Measurements from ENCODE around the gene PLCB1. TPM values are rescaled to one million over a fixed set of nuclear protein-coding genes. Genes with fewer than 3 reads are reported as not detected.

The PLCB1 gene
- total RNA-seq, 1 donor from 2014 or later: 10.7 TPM

DNA sequence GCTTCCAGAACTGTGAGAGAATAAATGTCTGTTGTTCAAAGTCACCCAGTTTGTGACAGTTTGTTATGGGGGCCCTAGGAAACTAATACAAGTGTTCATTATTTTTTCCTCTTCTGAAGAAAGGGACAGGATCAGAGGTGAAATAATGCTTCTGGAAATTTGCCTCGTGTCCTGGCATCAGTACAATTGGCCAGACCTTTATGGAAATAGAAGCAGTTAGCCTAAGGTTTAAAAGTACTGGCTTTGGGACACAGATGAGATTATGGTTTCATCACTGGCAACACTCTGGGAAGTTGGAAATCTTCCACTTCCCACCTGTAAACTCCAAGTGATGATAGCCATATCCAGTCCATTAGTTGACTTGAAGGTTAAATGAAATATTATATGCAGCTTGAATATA is 88.7 kb downstream of the PLCB1 start:
- Mint-ChIP-seq H3K4me1 (ENCODE audit: low read depth, unreplicated experiment) (peaks cover 21% of the 10 kb centered on the region), H3K36me3 (ENCODE audit: low read depth, unreplicated experiment) (no peaks in the 10 kb centered on the region), H3K4me3 (ENCODE audit: unreplicated experiment) (no peak overlapping the region), H3K27me3 (ENCODE audit: low read depth, unreplicated experiment) (no peaks in the 10 kb centered on the region), H3K9me3 (ENCODE audit: unreplicated experiment) (peaks cover 7% of the 10 kb centered on the region), H3K27ac (ENCODE audit: unreplicated experiment) (no peak overlapping the region)
- Histone ChIP-seq H2AFZ (ENCODE audit: low read depth, low read length) (no peak overlapping the region), H3K4me1 (ENCODE audit: insufficient read depth, low read length) (peaks cover 31% of the 10 kb centered on the region), H3K9me3 (ENCODE audit: insufficient read depth, low read depth, low read length) (no peaks in the 10 kb centered on the region), H3K27me3 (ENCODE audit: insufficient read depth, low read length) (no peaks in the 10 kb centered on the region), H3K79me2 (ENCODE audit: insufficient read depth, low read length) (no peaks in the 10 kb centered on the region), H3K4me3 (ENCODE audit: insufficient read depth, low read depth, low read length) (no peak overlapping the region), H3K9ac (ENCODE audit: low read length) (no peak overlapping the region), H4K20me1 (ENCODE audit: insufficient read depth, low read length) (no peaks in the 10 kb centered on the region), H3K4me2 (ENCODE audit: low read length) (no peak overlapping the region), H3K27ac (ENCODE audit: low read depth, low read length) (no peak overlapping the region), H3K36me3 (ENCODE audit: insufficient read depth, low read length) (no peaks in the 10 kb centered on the region)
- DNase-seq (ENCODE audit: low read depth): no peak
- no peak for TF ChIP-seq EZH2 (IDR thresholded peaks at IDR 0.05; ENCODE audit: insufficient read depth, low read length)
- TF ChIP-seq, protein P1, sequence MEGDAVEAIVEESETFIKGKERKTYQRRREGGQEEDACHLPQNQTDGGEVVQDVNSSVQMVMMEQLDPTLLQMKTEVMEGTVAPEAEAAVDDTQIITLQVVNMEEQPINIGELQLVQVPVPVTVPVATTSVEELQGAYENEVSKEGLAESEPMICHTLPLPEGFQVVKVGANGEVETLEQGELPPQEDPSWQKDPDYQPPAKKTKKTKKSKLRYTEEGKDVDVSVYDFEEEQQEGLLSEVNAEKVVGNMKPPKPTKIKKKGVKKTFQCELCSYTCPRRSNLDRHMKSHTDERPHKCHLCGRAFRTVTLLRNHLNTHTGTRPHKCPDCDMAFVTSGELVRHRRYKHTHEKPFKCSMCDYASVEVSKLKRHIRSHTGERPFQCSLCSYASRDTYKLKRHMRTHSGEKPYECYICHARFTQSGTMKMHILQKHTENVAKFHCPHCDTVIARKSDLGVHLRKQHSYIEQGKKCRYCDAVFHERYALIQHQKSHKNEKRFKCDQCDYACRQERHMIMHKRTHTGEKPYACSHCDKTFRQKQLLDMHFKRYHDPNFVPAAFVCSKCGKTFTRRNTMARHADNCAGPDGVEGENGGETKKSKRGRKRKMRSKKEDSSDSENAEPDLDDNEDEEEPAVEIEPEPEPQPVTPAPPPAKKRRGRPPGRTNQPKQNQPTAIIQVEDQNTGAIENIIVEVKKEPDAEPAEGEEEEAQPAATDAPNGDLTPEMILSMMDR (IDR thresholded peaks at IDR 0.05; ENCODE audit: insufficient read depth, low read depth, low read length): no peak
- no peak for FAIRE-seq

DNA sequence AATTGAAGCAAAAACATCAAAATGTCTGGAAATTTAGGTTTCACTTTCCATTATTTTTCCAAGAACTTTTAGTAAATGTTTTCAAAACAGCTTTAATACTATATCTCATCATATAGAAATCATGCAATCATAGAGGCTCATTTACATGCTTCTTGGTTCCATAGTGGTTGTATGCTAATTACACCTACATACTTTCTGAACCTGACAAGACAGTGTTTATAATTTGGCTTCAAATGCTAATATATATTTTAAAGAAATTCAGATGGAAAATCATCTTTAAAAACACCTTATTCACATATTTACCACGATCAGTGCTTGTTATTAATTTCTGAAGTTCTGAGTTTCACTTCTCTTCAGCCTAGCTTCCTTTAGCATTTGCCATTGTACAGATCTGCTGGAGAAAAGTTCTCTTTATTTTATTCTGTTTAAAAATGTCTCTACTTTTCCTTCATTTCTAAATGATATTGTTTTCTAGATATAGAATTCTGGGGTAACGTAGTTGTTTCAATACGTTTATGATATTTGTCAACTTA is 89.9 kb downstream of the PLCB1 start:
- Mint-ChIP-seq H3K27me3 (ENCODE audit: low read depth, unreplicated experiment) (no peaks in the 10 kb centered on the region), H3K9me3 (ENCODE audit: unreplicated experiment) (peaks cover 7% of the 10 kb centered on the region), H3K4me1 (ENCODE audit: low read depth, unreplicated experiment) (peaks cover 21% of the 10 kb centered on the region), H3K4me3 (ENCODE audit: unreplicated experiment) (no peak overlapping the region), H3K36me3 (ENCODE audit: low read depth, unreplicated experiment) (no peaks in the 10 kb centered on the region), H3K27ac (ENCODE audit: unreplicated experiment) (no peak overlapping the region)
- Histone ChIP-seq H3K27me3 (ENCODE audit: insufficient read depth, low read length) (no peaks in the 10 kb centered on the region), H3K36me3 (ENCODE audit: insufficient read depth, low read length) (no peaks in the 10 kb centered on the region), H3K4me3 (ENCODE audit: insufficient read depth, low read depth, low read length) (no peak overlapping the region), H4K20me1 (ENCODE audit: insufficient read depth, low read length) (no peaks in the 10 kb centered on the region), H3K4me2 (ENCODE audit: low read length) (no peak overlapping the region), H3K9me3 (ENCODE audit: insufficient read depth, low read depth, low read length) (no peaks in the 10 kb centered on the region), H3K4me1 (ENCODE audit: insufficient read depth, low read length) (peaks cover 31% of the 10 kb centered on the region), H2AFZ (ENCODE audit: low read depth, low read length) (no peak overlapping the region), H3K27ac (ENCODE audit: low read depth, low read length) (no peak overlapping the region), H3K79me2 (ENCODE audit: insufficient read depth, low read length) (no peaks in the 10 kb centered on the region), H3K9ac (ENCODE audit: low read length) (no peak overlapping the region)
- DNase-seq (ENCODE audit: low read depth): no peak
- TF ChIP-seq, protein P1 (IDR thresholded peaks at IDR 0.05; ENCODE audit: insufficient read depth, low read depth, low read length): no peak
- TF ChIP-seq EZH2 (IDR thresholded peaks at IDR 0.05; ENCODE audit: insufficient read depth, low read length): no peak
- no peak for FAIRE-seq

DNA sequence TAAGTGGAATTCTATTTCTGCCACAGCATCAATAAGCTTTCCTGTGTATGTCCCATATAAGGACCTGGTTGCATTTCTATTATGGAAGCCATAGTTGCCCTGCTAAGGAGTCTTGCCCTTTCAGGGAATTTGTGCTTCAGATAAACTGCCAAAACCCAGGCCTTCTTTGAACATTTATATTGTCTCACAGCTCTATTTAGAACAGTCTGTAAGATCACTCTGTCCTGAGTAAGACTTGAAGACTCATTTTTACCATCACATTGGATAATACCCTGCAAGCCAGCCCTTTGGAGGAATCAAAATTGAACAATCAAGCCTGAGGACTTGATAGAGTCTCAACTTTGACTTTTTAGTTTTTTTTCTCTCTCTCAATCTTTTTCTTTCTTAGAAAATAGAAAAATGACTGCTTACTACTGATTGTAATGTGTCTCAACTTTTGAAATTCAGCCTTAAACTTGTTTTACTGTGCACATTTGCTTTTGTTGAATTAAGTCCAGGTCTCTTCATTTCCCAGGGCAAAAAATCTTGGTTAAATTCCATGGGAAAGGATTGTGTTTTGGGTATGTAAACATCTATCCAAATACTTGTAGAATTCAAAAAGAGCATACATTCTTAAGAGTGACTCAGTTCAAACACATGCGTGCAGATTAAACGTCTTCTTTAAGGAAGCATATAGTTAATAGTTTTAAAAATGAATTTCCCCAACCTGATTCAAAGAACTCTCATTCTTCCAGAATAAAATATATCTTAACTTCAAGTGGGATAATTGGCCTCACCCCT is 91.2 kb downstream of the PLCB1 start:
- Mint-ChIP-seq H3K4me1 (ENCODE audit: low read depth, unreplicated experiment) (peaks cover 25% of the 10 kb centered on the region), H3K36me3 (ENCODE audit: low read depth, unreplicated experiment) (no peaks in the 10 kb centered on the region), H3K27ac (ENCODE audit: unreplicated experiment) (peak overlapping the region; percentile 93), H3K4me3 (ENCODE audit: unreplicated experiment) (no peak overlapping the region), H3K27me3 (ENCODE audit: low read depth, unreplicated experiment) (no peaks in the 10 kb centered on the region), H3K9me3 (ENCODE audit: unreplicated experiment) (peaks cover 2% of the 10 kb centered on the region)
- Histone ChIP-seq H3K79me2 (ENCODE audit: insufficient read depth, low read length) (no peaks in the 10 kb centered on the region), H3K4me1 (ENCODE audit: insufficient read depth, low read length) (peaks cover 30% of the 10 kb centered on the region), H3K9ac (ENCODE audit: low read length) (peak overlapping the region; percentile 41), H4K20me1 (ENCODE audit: insufficient read depth, low read length) (no peaks in the 10 kb centered on the region), H2AFZ (ENCODE audit: low read depth, low read length) (no peak overlapping the region), H3K9me3 (ENCODE audit: insufficient read depth, low read depth, low read length) (no peaks in the 10 kb centered on the region), H3K4me3 (ENCODE audit: insufficient read depth, low read depth, low read length) (no peak overlapping the region), H3K36me3 (ENCODE audit: insufficient read depth, low read length) (no peaks in the 10 kb centered on the region), H3K27ac (ENCODE audit: low read depth, low read length) (peak overlapping the region; percentile 76), H3K27me3 (ENCODE audit: insufficient read depth, low read length) (no peaks in the 10 kb centered on the region), H3K4me2 (ENCODE audit: low read length) (peak overlapping the region; percentile 51)
- FAIRE-seq (peak; percentile 90), DNase-seq (ENCODE audit: low read depth) (peak; percentile 91)
- TF ChIP-seq, protein P1 (IDR thresholded peaks at IDR 0.05; ENCODE audit: insufficient read depth, low read depth, low read length): no peak
- TF ChIP-seq EZH2 (IDR thresholded peaks at IDR 0.05; ENCODE audit: insufficient read depth, low read length): no peak

All from astrocyte (in vitro differentiated cells and primary cell).